Activated T-helper 1 cell treated with anti-CD3 and anti-CD28 coated beads, Interleukin-12 subunit alpha, Interleukin-12 subunit beta, Interleukin-2, Interleukin-4 antibody, amounts not matched to agents 30 ng/mL and 10 ng/mL and 1 ng/mL, durations not matched to agents 14 hours and 24 hours and 36 hours (primary cell): ENCODE data around the gene TNFRSF1B. TPM values are rescaled to one million over a fixed set of nuclear protein-coding genes. Genes with fewer than 3 reads are reported as not detected.

Source experiments
- DNase-seq: peaks from one replicate; pipeline ENCODE4 v3.0.0; 2021; ENCODE audit warnings: low spot score
- H3K27ac Mint-ChIP-seq: one replicate; pipeline ENCODE4 v1.8.0; 2021; ENCODE audit warnings: mild to moderate bottlenecking, mixed read lengths
- H3K27me3 Mint-ChIP-seq: one replicate; pipeline ENCODE4 v1.8.0; 2022; ENCODE audit warnings: mild to moderate bottlenecking, moderate library complexity, mixed read lengths; ENCODE audit not compliant: insufficient read depth
- H3K36me3 Mint-ChIP-seq: one replicate; pipeline ENCODE4 v1.8.0; 2021; ENCODE audit warnings: low read depth, mixed read lengths
- H3K4me1 Mint-ChIP-seq: one replicate; pipeline ENCODE4 v1.8.0; 2021; ENCODE audit warnings: low read depth, mixed read lengths
- H3K4me3 Mint-ChIP-seq: one replicate; pipeline ENCODE4 v1.8.0; 2021; ENCODE audit warnings: mild to moderate bottlenecking, moderate library complexity, mixed read lengths
- H3K9me3 Mint-ChIP-seq: one replicate; pipeline ENCODE4 v1.8.0; 2021; ENCODE audit warnings: mixed read lengths
- intact Hi-C: fragments of 100-400 bp; cut with micrococcal nuclease; formaldehyde crosslinking; loops from one replicate; pipeline ENCODE4 v1.15.1; 2024
- total RNA-seq: library from RNA; stranded (reverse); gene quantifications from 2 replicates; pipeline ENCODE4 v1.2.3, GENCODE V29; 2022

TNFRSF1B gene
- total RNA-seq, 1 donor from 2014 or later, result 213 TPM

GRCh38 chr1:12153181-12153785 is 13.5 kb upstream of the TNFRSF1B start:
- intact Hi-C loops, result no loop called here
- Mint-ChIP-seq H3K27me3 (no peaks in the 10 kb centered on the region), H3K36me3 (peaks cover 18% of the 10 kb centered on the region), H3K4me3 (no peak overlapping the region), H3K27ac (peak overlapping the region; percentile 50), H3K4me1 (peaks cover 91% of the 10 kb centered on the region), H3K9me3 (peaks cover 14% of the 10 kb centered on the region)
- no peak for DNase-seq

- intact Hi-C loops, result loop anchor here (5.0 kb wide), 2 partner anchors 142 to 292 kb away; no protein-coding TSS in a partner anchor
Measured at GRCh38 chr1:12155328-12155727, 11.5 kb upstream of the TNFRSF1B start.

GRCh38 chr1:12157366-12158231 is 9.2 kb upstream of the TNFRSF1B start:
- H3K36me3 Mint-ChIP-seq, result peaks cover 7% of the 10 kb centered on the region
- peak overlapping the region; percentile 80 for H3K4me3 Mint-ChIP-seq
- no peaks in the 10 kb centered on the region for H3K9me3 Mint-ChIP-seq
- peak overlapping the region; percentile 98 for H3K27ac Mint-ChIP-seq
- intact Hi-C loops, result loop anchor here (1.0 to 5.0 kb wide), 9 partner anchors 8 to 290 kb away; partner anchors contain the start of gene TNFRSF1B
- no peaks in the 10 kb centered on the region for H3K27me3 Mint-ChIP-seq
- peaks cover 80% of the 10 kb centered on the region for H3K4me1 Mint-ChIP-seq
- peak; percentile 44 for DNase-seq

More at GRCh38 chr1:12155328-12155727, 11.5 kb upstream of the TNFRSF1B start:
- Mint-ChIP-seq H3K27ac (peak overlapping the region; percentile 84), H3K9me3 (no peaks in the 10 kb centered on the region), H3K36me3 (peaks cover 10% of the 10 kb centered on the region), H3K4me3 (peak overlapping the region; percentile 46), H3K27me3 (no peaks in the 10 kb centered on the region), H3K4me1 (peaks cover 84% of the 10 kb centered on the region)
- DNase-seq, result no peak

- no peak for DNase-seq
- Mint-ChIP-seq H3K27ac (peak overlapping the region; percentile 98), H3K9me3 (no peaks in the 10 kb centered on the region), H3K4me1 (peaks cover 80% of the 10 kb centered on the region), H3K27me3 (no peaks in the 10 kb centered on the region), H3K36me3 (peaks cover 5% of the 10 kb centered on the region), H3K4me3 (peak overlapping the region; percentile 80)
- intact Hi-C loops, result loop anchor here (5.0 kb wide), 2 partner anchors 139 to 289 kb away; no protein-coding TSS in a partner anchor
Measured at GRCh38 chr1:12158357-12159092, 8.3 kb upstream of the TNFRSF1B start.

- intact Hi-C loops, result loop anchor here (5.0 to 10.0 kb wide), 5 partner anchors 113 to 355 kb away; partner anchors contain the start of genes CLCN6 and MTHFR
- Mint-ChIP-seq H3K27me3 (no peaks in the 10 kb centered on the region), H3K4me1 (peaks cover 89% of the 10 kb centered on the region), H3K27ac (peak overlapping the region; percentile 91), H3K36me3 (peaks cover 5% of the 10 kb centered on the region), H3K9me3 (no peaks in the 10 kb centered on the region), H3K4me3 (peak overlapping the region; percentile 49)
- no peak for DNase-seq
Measured at GRCh38 chr1:12159816-12160215, 7.0 kb upstream of the TNFRSF1B start.

- Mint-ChIP-seq H3K9me3 (no peaks in the 10 kb centered on the region), H3K4me1 (peaks cover 86% of the 10 kb centered on the region), H3K36me3 (no peaks in the 10 kb centered on the region), H3K4me3 (peak overlapping the region; percentile 69), H3K27me3 (no peaks in the 10 kb centered on the region), H3K27ac (peak overlapping the region; percentile 95)
- intact Hi-C loops, result loop anchor here (1.0 to 10.0 kb wide), 4 partner anchors 43 to 356 kb away; partner anchors contain the start of genes CLCN6 and MTHFR
- no peak for DNase-seq
Measured at GRCh38 chr1:12161324-12161661, 5.5 kb upstream of the TNFRSF1B start.

GRCh38 chr1:12161662-12162458 is 4.9 kb upstream of the TNFRSF1B start:
- Mint-ChIP-seq H3K9me3 (no peaks in the 10 kb centered on the region), H3K36me3 (no peaks in the 10 kb centered on the region), H3K4me1 (peaks cover 82% of the 10 kb centered on the region), H3K27ac (peak overlapping the region; percentile 95), H3K27me3 (no peaks in the 10 kb centered on the region), H3K4me3 (peak overlapping the region; percentile 69)
- peak; percentile 79 for DNase-seq
- intact Hi-C loops, result loop anchor here (1.0 to 10.0 kb wide), 5 partner anchors 17 to 357 kb away; partner anchors contain the start of genes CLCN6 and MTHFR

GRCh38 chr1:12162459-12163137 is 4.2 kb upstream of the TNFRSF1B start:
- Mint-ChIP-seq H3K36me3 (peaks cover 2% of the 10 kb centered on the region), H3K27ac (peak overlapping the region; percentile 95), H3K4me1 (peaks cover 78% of the 10 kb centered on the region), H3K4me3 (peak overlapping the region; percentile 71), H3K27me3 (no peaks in the 10 kb centered on the region), H3K9me3 (no peaks in the 10 kb centered on the region)
- no peak for DNase-seq
- intact Hi-C loops, result loop anchor here (1.0 to 10.0 kb wide), 4 partner anchors 17 to 358 kb away; partner anchors contain the start of genes CLCN6 and MTHFR

- DNase-seq, result no peak
- H3K9me3 Mint-ChIP-seq, result no peaks in the 10 kb centered on the region
- peak overlapping the region; percentile 71 for H3K4me3 Mint-ChIP-seq
- no peaks in the 10 kb centered on the region for H3K27me3 Mint-ChIP-seq
- peaks cover 5% of the 10 kb centered on the region for H3K36me3 Mint-ChIP-seq
- peak overlapping the region; percentile 95 for H3K27ac Mint-ChIP-seq
- H3K4me1 Mint-ChIP-seq, result peaks cover 78% of the 10 kb centered on the region
- intact Hi-C loops, result loop anchor here (5.0 to 10.0 kb wide), 3 partner anchors 116 to 358 kb away; partner anchors contain the start of genes CLCN6 and MTHFR
Measured at GRCh38 chr1:12163210-12163609, 3.6 kb upstream of the TNFRSF1B start.

GRCh38 chr1:12164210-12164609 is 2.6 kb upstream of the TNFRSF1B start:
- DNase-seq, result no peak
- peaks cover 77% of the 10 kb centered on the region for H3K4me1 Mint-ChIP-seq
- no peaks in the 10 kb centered on the region for H3K9me3 Mint-ChIP-seq
- no peaks in the 10 kb centered on the region for H3K27me3 Mint-ChIP-seq
- H3K4me3 Mint-ChIP-seq, result peak overlapping the region; percentile 45
- H3K27ac Mint-ChIP-seq, result no peak overlapping the region
- intact Hi-C loops, result loop anchor here (5.0 to 10.0 kb wide), 3 partner anchors 117 to 359 kb away; partner anchors contain the start of genes CLCN6 and MTHFR
- H3K36me3 Mint-ChIP-seq, result peaks cover 12% of the 10 kb centered on the region

GRCh38 chr1:12165342-12165741 is 1.4 kb upstream of the TNFRSF1B start:
- H3K27me3 Mint-ChIP-seq, result no peaks in the 10 kb centered on the region
- peak overlapping the region; percentile 84 for H3K4me3 Mint-ChIP-seq
- intact Hi-C loops, result loop anchor here (10.0 kb wide), 2 partner anchors 349 to 361 kb away; partner anchors contain the start of genes CLCN6 and MTHFR
- peaks cover 83% of the 10 kb centered on the region for H3K4me1 Mint-ChIP-seq
- H3K36me3 Mint-ChIP-seq, result peaks cover 22% of the 10 kb centered on the region
- H3K27ac Mint-ChIP-seq, result no peak overlapping the region
- H3K9me3 Mint-ChIP-seq, result no peaks in the 10 kb centered on the region
- no peak for DNase-seq
